GM18909 (cell line): ENCODE data around the gene KRT85.

Experiments
- ATAC-seq: cut with Tn5 transposase; IDR thresholded peaks from one replicate; pipeline ENCODE4 v1.9.1; 2021; ENCODE audit warnings: mild to moderate bottlenecking; ENCODE audit not compliant: unreplicated experiment, poor library complexity

The KRT85 gene

GRCh38 chr12:52311285-52311648 is 56.0 kb downstream of the KRT85 start:
- no peak for ATAC-seq

DNA sequence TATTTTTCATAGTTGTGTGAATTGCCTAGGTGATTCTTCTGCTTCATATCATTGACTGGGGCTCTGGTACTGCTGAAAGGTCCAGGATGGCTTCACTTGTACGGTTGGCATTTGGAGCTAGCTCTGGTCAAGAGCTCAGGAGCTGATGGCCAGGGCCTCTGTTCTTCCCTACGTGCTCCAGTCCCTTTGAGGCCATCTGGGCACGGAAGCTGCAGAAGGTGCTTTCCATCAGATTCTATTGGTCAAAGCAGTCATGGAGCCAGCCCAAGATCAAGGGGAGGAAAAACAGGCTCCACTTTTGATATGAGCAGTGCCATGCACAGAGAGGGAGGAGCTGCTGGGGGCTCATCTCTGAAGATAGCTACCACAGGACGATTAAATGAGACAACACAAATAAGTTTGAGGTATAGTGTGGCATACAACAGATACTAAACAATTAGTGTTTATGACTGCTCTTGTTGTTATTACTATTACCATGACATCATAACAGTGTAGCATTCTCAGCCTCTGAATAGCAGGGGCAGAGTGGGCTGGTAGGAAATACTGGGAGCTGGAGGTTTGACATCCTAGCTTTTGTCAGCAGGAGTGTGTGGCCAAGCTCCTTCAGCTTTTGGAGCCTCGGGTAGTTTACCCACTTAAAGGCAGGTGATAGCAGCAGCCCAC is 56.5 kb downstream of the KRT85 start:
- no peak for ATAC-seq
